IMR-90 (cell line): Measurements from ENCODE around the gene PCDHB1. TPM values are rescaled to one million over a fixed set of nuclear protein-coding genes. Genes with fewer than 3 reads are reported as not detected.

ENCODE experiments used
- ATAC-seq: fragments of 200-7000 bp; cut with Tn5 transposase; 2 replicates; pipeline ENCODE4 v1.9.1; 2020; ENCODE audit warnings: low read depth, mild to moderate bottlenecking, moderate library complexity
- BruUV-seq: library from RNA; stranded (reverse); fragments of 400-500 nt; replicated peaks from 2 replicates; lab custom pipeline; 2021; lab: Mats Ljungman, UMichigan
- CTCF ChIA-PET: fragments of 300-600 bp; formaldehyde crosslinking; extraction: SDS; loops from one replicate; lab custom pipeline; 2021; ENCODE audit warnings: antibody characterized with exemption; lab: Yijun Ruan, JAX
- POLR2A ChIA-PET: fragments of 300-600 bp; sonication (Branson Sonifier 250); formaldehyde crosslinking; loops from one replicate; lab custom pipeline; 2022; ENCODE audit warnings: antibody characterized with exemption; ENCODE audit not compliant: unreplicated experiment; lab: Charles Lee
- DNase-seq: peaks from one replicate; pipeline ENCODE4 v3.0.0; 2013
- H2AFZ ChIP-seq: replicated peaks from 2 replicates; pipeline ENCODE3; 2013; ENCODE audit warnings: low read length, mild to moderate bottlenecking; ENCODE audit not compliant: poor library complexity
- H2AK5ac ChIP-seq: 2 replicates; pipeline ENCODE4 v1.6.1; 2013; ENCODE audit warnings: low read depth, low read length, inconsistent platforms
- H2AK9ac ChIP-seq: replicated peaks from 2 replicates; pipeline ENCODE3; 2013; ENCODE audit warnings: mild to moderate bottlenecking, low read depth, low read length, moderate library complexity; ENCODE audit not compliant: poor library complexity
- H2BK120ac ChIP-seq: 2 replicates; pipeline ENCODE4 v1.6.1; 2013; ENCODE audit warnings: low read depth, low read length, inconsistent platforms
- H2BK15ac ChIP-seq: 3 replicates; pipeline ENCODE4 v1.6.1; 2013; ENCODE audit warnings: low read depth, low read length, inconsistent platforms
- H2BK20ac ChIP-seq: 2 replicates; pipeline ENCODE4 v1.6.1; 2013; ENCODE audit warnings: low read depth, mild to moderate bottlenecking, inconsistent platforms, low read length, moderate library complexity
- H2BK5ac ChIP-seq: 2 replicates; pipeline ENCODE4 v1.6.1; 2013; ENCODE audit warnings: mild to moderate bottlenecking, low read depth, low read length, inconsistent platforms; ENCODE audit not compliant: poor library complexity, severe bottlenecking
- H3K14ac ChIP-seq: replicated peaks from 2 replicates; pipeline ENCODE4 v1.6.1; 2013; ENCODE audit warnings: low read depth, low read length, inconsistent platforms
- H3K18ac ChIP-seq: 2 replicates; pipeline ENCODE4 v1.6.1; 2013; ENCODE audit warnings: low read depth, low read length, control low read depth
- H3K23ac ChIP-seq: 2 replicates; pipeline ENCODE4 v1.6.1; 2013; ENCODE audit warnings: low read depth, low read length, inconsistent platforms
- H3K27ac ChIP-seq: 2 replicates; pipeline ENCODE4 v1.5.1; 2013; ENCODE audit warnings: mild to moderate bottlenecking, control low read depth, low read length; ENCODE audit not compliant: insufficient read depth
- H3K27me3 ChIP-seq: 2 replicates; pipeline ENCODE4 v1.6.1; 2013; ENCODE audit warnings: low read length; ENCODE audit not compliant: control insufficient read depth, insufficient read depth
- H3K36me3 ChIP-seq: 2 replicates; pipeline ENCODE4 v1.6.1; 2013; ENCODE audit warnings: low read length, mixed read lengths; ENCODE audit not compliant: control insufficient read depth, insufficient read depth
- H3K4ac ChIP-seq: 2 replicates; pipeline ENCODE4 v1.6.1; 2013; ENCODE audit warnings: low read depth, low read length, inconsistent platforms
- H3K4me1 ChIP-seq: 2 replicates; pipeline ENCODE4 v1.6.1; 2013; ENCODE audit warnings: low read length, mixed read lengths; ENCODE audit not compliant: control insufficient read depth, insufficient read depth
- H3K4me2 ChIP-seq: 2 replicates; pipeline ENCODE4 v1.6.1; 2013; ENCODE audit warnings: low read depth, mild to moderate bottlenecking, control low read depth, low read length, moderate library complexity
- H3K4me3 ChIP-seq: 2 replicates; pipeline ENCODE4 v1.5.1; 2013; ENCODE audit warnings: low read depth, mild to moderate bottlenecking, control low read depth, low read length, moderate library complexity; ENCODE audit not compliant: insufficient read depth
- H3K56ac ChIP-seq: 2 replicates; pipeline ENCODE4 v1.6.1; 2013; ENCODE audit warnings: low read length, inconsistent platforms; ENCODE audit not compliant: insufficient read depth; ENCODE audit errors: extremely low read depth
- H3K79me1 ChIP-seq, 2 experiments: 2 replicates each; pipeline ENCODE4 v1.6.1; 2013; ENCODE audit warnings: low read length in 2 of 2, inconsistent platforms in 1 of 2, low read depth in 1 of 2
- H3K9ac ChIP-seq: 2 replicates; pipeline ENCODE4 v1.6.1; 2013; ENCODE audit warnings: low read depth, low read length, control low read depth
- H3K9me1 ChIP-seq: 2 replicates; pipeline ENCODE4 v1.6.1; 2013; ENCODE audit warnings: low read length, inconsistent platforms; ENCODE audit not compliant: insufficient read depth
- H3K9me3 ChIP-seq: 2 replicates; pipeline ENCODE4 v1.6.1; 2013; ENCODE audit warnings: low read length; ENCODE audit not compliant: control insufficient read depth, insufficient read depth
- H4K20me1 ChIP-seq: 2 replicates; pipeline ENCODE4 v1.6.1; 2013; ENCODE audit warnings: low read length, inconsistent platforms; ENCODE audit not compliant: insufficient read depth
- H4K5ac ChIP-seq: 2 replicates; pipeline ENCODE4 v1.6.1; 2013; ENCODE audit warnings: mild to moderate bottlenecking, low read depth, low read length, control low read depth
- H4K8ac ChIP-seq, 2 experiments: 2 replicates each; pipeline ENCODE4 v1.6.1; 2013; ENCODE audit warnings: low read depth in 2 of 2, low read length in 2 of 2, control low read depth in 1 of 2, inconsistent platforms in 1 of 2
- H4K91ac ChIP-seq: 2 replicates; pipeline ENCODE4 v1.6.1; 2013; ENCODE audit warnings: low read depth, low read length, inconsistent platforms; ENCODE audit not compliant: insufficient read depth
- CTCF ChIP-seq: conservative IDR thresholded peaks from 2 replicates; pipeline ENCODE4 v1.5.1; 2012; ENCODE audit warnings: mild to moderate bottlenecking, low read depth, low read length, improper control_type of control experiment
- MAFK ChIP-seq: IDR thresholded peaks from 2 replicates; pipeline ENCODE4 v1.6.1; 2012; ENCODE audit warnings: low read depth, low read length, improper control_type of control experiment
- POLR2A ChIP-seq: IDR thresholded peaks from 2 replicates; pipeline ENCODE4 v1.6.1; 2012; ENCODE audit warnings: mild to moderate bottlenecking, low read depth, low read length
- RAD21 ChIP-seq: IDR thresholded peaks from 2 replicates; pipeline ENCODE4 v1.6.1; 2012; ENCODE audit warnings: low read length, improper control_type of control experiment
- SMC3 ChIP-seq: fragments of 150-350 bp; IDR thresholded peaks from 2 replicates; pipeline ENCODE4 v1.6.1; 2016; ENCODE audit warnings: low read depth, mild to moderate bottlenecking, antibody characterized with exemption, low read length, moderate library complexity
- dilution Hi-C: fragments of 300-500 bp; cut with HindIII; formaldehyde crosslinking; loops from one replicate; pipeline ENCODE4 v1.14.3; 2018; ENCODE audit warnings: low sequenced_read_pairs; ENCODE audit not compliant: unreplicated experiment
- in situ Hi-C: fragments of 300-500 bp; cut with MboI; formaldehyde crosslinking; loops from 3 replicates; pipeline ENCODE4 v1.14.3; 2019; ENCODE audit warnings: low sequenced_read_pairs, inconsistent platforms, mixed read lengths
- intact Hi-C: fragments of 100-400 bp; cut with micrococcal nuclease; formaldehyde crosslinking; loops from 2 replicates; pipeline ENCODE4 v1.10.0; 2022
- polyA plus RNA-seq, 3 experiments: library from polyadenylated mRNA; depleted of rRNA; stranded (reverse); fragments of >200 nt; gene quantifications; 2 replicates each; pipeline ENCODE4 v1.2.3, GENCODE V29; 2012; ENCODE audit warnings: low replicate concordance in 1 of 3
- total RNA-seq: library from RNA; depleted of rRNA; stranded (reverse); fragments of >200 nt; gene quantifications from 2 replicates; pipeline ENCODE4 v1.2.3, GENCODE V29; 2012

PCDHB1 gene
- total and polyA plus RNA-seq, 2 of the 4 experiments (the other 2 are of a cell fraction), result not detected

GRCh38 chr5:141039061-141039460 lies 12.1 kb upstream of the PCDHB1 start:
- H2AK9ac ChIP-seq, result no peak overlapping the region
- no TSS peak for BruUV-seq
- no peak overlapping the region for H2BK20ac ChIP-seq
- no peak overlapping the region for H2BK15ac ChIP-seq
- TF ChIP-seq MAFK, result no peak
- TF ChIP-seq RAD21, result no peak
- TF ChIP-seq CTCF, result no peak
- TF ChIP-seq SMC3, result no peak
- no peak for TF ChIP-seq POLR2A
- ChIA-PET CTCF (no interaction called here), POLR2A (no interaction called here)
- no peaks in the 10 kb centered on the region for H3K27me3 ChIP-seq
- dilution Hi-C loops (no loop called here), intact Hi-C loops (no loop called here), in situ Hi-C loops (no loop called here)
- H3K9ac ChIP-seq, result no peak overlapping the region
- H3K4me3 ChIP-seq, result no peak overlapping the region
- no peak overlapping the region for H4K91ac ChIP-seq
- no peaks in the 10 kb centered on the region for H3K4me1 ChIP-seq
- no peak overlapping the region for H3K56ac ChIP-seq
- no peak overlapping the region for H3K23ac ChIP-seq
- no peak overlapping the region for H2AK5ac ChIP-seq
- H2BK120ac ChIP-seq, result no peak overlapping the region
- H3K18ac ChIP-seq, result no peak overlapping the region
- no peak overlapping the region for H4K5ac ChIP-seq
- no peak overlapping the region for H4K8ac ChIP-seq
- no peak overlapping the region for H3K4ac ChIP-seq
- no peaks in the 10 kb centered on the region for H4K20me1 ChIP-seq
- no peak for DNase-seq
- no peak overlapping the region for H3K14ac ChIP-seq
- H3K9me3 ChIP-seq, result peaks cover 7% of the 10 kb centered on the region
- H3K9me1 ChIP-seq, result no peaks in the 10 kb centered on the region
- no peak overlapping the region for H2AFZ ChIP-seq
- no peaks in the 10 kb centered on the region for H3K36me3 ChIP-seq
- no peaks in the 10 kb centered on the region for H3K79me1 ChIP-seq
- H3K4me2 ChIP-seq, result no peak overlapping the region
- H2BK5ac ChIP-seq, result no peak overlapping the region
- H3K27ac ChIP-seq, result no peak overlapping the region
- ATAC-seq, result no peak
